SHP77 treated with DMSO at 0.1 percent for 48 hours (cell line): ENCODE measurements around the gene SPECC1.
"Not testable (repeated sequence)": the region's sequence is repeated elsewhere in the genome, so short reads cannot be mapped to it uniquely, and the experiment has no call there.

Source experiments
- DNase-seq: peaks from one replicate; lab custom pipeline; 2025; lab: John Stamatoyannopoulos, UW

The SPECC1 gene

GRCh38 chr17:20236578-20237227 is 227.5 kb downstream of the SPECC1 start:
- DNase-seq = no peak

- DNase-seq = not testable (repeated sequence)
Measured at GRCh38 chr17:20239776-20240175, 230.6 kb downstream of the SPECC1 start.

- DNase-seq = no peak
Measured at GRCh38 chr17:20241855-20242254, 232.7 kb downstream of the SPECC1 start.

- DNase-seq = no peak
Measured at GRCh38 chr17:20242271-20242670, 233.1 kb downstream of the SPECC1 start.

- DNase-seq = no peak
Measured at GRCh38 chr17:20243524-20243923, 234.4 kb downstream of the SPECC1 start.

GRCh38 chr17:20244671-20245070 is 235.5 kb downstream of the SPECC1 start:
- DNase-seq = no peak

GRCh38 chr17:20246692-20247091 is 237.5 kb downstream of the SPECC1 start:
- DNase-seq = no peak

- no peak for DNase-seq
Measured at GRCh38 chr17:20253323-20253722, 244.2 kb downstream of the SPECC1 start.

GRCh38 chr17:20254541-20254940 is 245.4 kb downstream of the SPECC1 start:
- no peak for DNase-seq

GRCh38 chr17:20256144-20256543 is 247.0 kb downstream of the SPECC1 start:
- DNase-seq = no peak

- DNase-seq = no peak
Measured at GRCh38 chr17:20257008-20257407, 247.8 kb downstream of the SPECC1 start.

GRCh38 chr17:20257798-20258197 is 248.6 kb downstream of the SPECC1 start:
- no peak for DNase-seq

GRCh38 chr17:20259668-20260067 is 250.5 kb downstream of the SPECC1 start:
- DNase-seq = no peak

GRCh38 chr17:20260268-20260667 is 251.1 kb downstream of the SPECC1 start:
- no peak for DNase-seq

- DNase-seq = no peak
Measured at GRCh38 chr17:20262226-20263114, 253.3 kb downstream of the SPECC1 start.

GRCh38 chr17:20263115-20263433 is 253.9 kb downstream of the SPECC1 start:
- DNase-seq = not testable (repeated sequence)

- DNase-seq = no peak
Measured at GRCh38 chr17:20263595-20263994, 254.4 kb downstream of the SPECC1 start.

- DNase-seq = no peak
Measured at GRCh38 chr17:20264996-20265395, 255.8 kb downstream of the SPECC1 start.

- DNase-seq = no peak
Measured at GRCh38 chr17:20266806-20267458, 257.8 kb downstream of the SPECC1 start.

GRCh38 chr17:20267459-20267842 is 258.3 kb downstream of the SPECC1 start:
- no peak for DNase-seq

GRCh38 chr17:20270369-20270768 is 261.2 kb downstream of the SPECC1 start:
- DNase-seq = no peak

- no peak for DNase-seq
Measured at GRCh38 chr17:20271011-20271610, 262.0 kb downstream of the SPECC1 start.
